Fibroblast of villous mesenchyme (primary cell): ENCODE measurements around the gene PCBP3. TPM values are rescaled to one million over a fixed set of nuclear protein-coding genes. Genes with fewer than 3 reads are reported as not detected.

ENCODE experiments used
- DNase-seq: peaks from one replicate; pipeline ENCODE4 v3.0.0-alpha.2; 2010; ENCODE audit warnings: low read depth
- H3K4me3 ChIP-seq: 2 replicates; pipeline ENCODE4 v1.5.1; 2011; ENCODE audit warnings: low read depth, mild to moderate bottlenecking, low read length
- total RNA-seq: library from RNA; depleted of rRNA; stranded (reverse); fragments of >200 nt; gene quantifications from 2 replicates; pipeline ENCODE4 v1.2.3, GENCODE V29; 2012
- TF ChIP-seq, protein P1 (sequence below): IDR thresholded peaks from 2 replicates; pipeline ENCODE4 v1.5.1; 2012; ENCODE audit warnings: low read depth, mild to moderate bottlenecking, low read length; ENCODE audit not compliant: insufficient read depth

PCBP3 gene
- total RNA-seq, 1 donor: 1.3 TPM

DNA sequence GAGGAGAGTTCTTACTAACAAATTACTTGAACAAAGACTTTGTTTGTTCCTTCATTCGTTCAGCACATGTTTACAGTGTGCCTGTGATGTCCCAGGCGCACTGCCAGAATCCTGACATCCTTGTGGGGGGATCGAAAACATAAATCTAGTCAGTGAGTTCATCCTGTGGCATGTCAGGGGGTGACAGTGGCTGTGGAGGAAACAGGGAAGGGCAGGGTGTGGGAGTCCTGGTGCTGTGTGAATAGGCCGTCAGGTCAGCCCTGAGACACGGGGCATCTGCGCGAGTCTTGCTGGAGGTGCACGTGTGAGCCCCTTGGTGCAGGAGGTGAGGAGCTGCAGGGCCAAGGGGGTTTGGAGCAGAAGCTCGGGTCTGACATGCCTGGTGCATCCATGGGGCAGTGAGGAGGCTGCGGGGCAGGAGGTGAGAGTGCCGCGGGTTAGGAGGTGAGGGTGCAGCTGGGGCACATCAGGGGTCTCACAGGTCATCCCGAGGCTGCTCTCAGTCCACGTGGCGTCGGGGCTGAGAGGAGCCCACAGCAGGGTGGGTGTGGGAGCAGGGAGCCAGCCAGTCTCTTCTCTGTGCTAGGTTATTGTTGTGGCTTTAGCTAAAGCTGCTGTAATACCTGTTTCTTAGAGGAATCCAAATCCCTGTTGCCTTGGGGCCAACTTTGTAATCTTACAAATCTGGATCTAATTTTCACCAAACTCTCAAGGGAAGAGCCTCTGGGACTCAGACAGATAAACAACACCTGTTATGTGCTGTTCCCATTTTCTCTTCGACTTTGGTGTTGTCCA is 93.4 kb downstream of the PCBP3 start:
- peak; percentile 44 for DNase-seq
- no peak overlapping the region for H3K4me3 ChIP-seq
- TF ChIP-seq, protein P1, sequence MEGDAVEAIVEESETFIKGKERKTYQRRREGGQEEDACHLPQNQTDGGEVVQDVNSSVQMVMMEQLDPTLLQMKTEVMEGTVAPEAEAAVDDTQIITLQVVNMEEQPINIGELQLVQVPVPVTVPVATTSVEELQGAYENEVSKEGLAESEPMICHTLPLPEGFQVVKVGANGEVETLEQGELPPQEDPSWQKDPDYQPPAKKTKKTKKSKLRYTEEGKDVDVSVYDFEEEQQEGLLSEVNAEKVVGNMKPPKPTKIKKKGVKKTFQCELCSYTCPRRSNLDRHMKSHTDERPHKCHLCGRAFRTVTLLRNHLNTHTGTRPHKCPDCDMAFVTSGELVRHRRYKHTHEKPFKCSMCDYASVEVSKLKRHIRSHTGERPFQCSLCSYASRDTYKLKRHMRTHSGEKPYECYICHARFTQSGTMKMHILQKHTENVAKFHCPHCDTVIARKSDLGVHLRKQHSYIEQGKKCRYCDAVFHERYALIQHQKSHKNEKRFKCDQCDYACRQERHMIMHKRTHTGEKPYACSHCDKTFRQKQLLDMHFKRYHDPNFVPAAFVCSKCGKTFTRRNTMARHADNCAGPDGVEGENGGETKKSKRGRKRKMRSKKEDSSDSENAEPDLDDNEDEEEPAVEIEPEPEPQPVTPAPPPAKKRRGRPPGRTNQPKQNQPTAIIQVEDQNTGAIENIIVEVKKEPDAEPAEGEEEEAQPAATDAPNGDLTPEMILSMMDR: no peak

- no peak for DNase-seq
- TF ChIP-seq, protein P1: no peak
- H3K4me3 ChIP-seq: no peak overlapping the region
These were observed 94.1 kb downstream of the PCBP3 start for GRCh38 chr21:45737485-45738166.

DNA sequence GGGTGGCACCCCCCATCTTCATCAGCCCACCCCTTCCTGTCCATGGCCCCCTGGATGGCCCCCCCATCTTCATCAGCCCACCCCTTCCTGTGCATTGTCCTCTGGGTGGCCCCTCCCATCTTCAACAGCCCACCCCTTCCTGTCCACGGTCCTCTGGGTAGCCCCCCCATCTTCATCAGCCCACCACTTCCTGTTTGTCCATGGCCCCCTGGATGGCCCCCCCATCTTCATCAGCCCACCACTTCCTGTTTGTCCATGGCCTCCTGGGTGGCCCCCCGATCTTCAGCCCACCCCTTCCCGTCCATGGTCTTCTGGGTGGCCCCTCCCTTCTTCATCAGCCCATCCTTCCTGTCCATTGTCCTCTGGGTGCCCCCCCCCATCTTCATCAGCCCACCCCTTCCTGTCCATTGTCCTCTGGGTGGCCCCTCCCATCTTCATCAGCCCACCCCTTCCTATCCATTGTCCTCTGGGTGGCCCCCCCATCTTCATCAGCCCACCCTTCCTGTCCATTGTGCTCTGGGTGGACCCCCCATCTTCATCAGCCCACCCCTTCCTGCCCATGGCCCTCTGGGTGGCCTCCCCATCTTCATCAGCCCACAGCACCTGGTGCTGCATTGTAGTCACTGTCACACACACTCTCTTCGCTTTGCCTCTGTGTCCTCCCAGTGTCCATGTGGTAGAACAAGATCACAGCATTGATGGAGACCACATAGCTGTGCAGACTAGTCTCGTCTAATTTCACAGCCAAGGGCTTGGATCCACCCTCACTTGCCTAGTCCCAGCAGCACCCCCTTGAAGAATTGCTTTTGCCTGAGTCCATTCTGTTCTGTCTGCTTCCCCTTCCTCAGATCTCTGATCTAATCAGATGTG is 95.9 kb downstream of the PCBP3 start:
- TF ChIP-seq, protein P1: no peak
- no peak overlapping the region for H3K4me3 ChIP-seq
- no peak for DNase-seq

- TF ChIP-seq, protein P1: no peak
- H3K4me3 ChIP-seq: no peak overlapping the region
- no peak for DNase-seq
These were observed 96.5 kb downstream of the PCBP3 start for GRCh38 chr21:45740088-45740440.

DNA sequence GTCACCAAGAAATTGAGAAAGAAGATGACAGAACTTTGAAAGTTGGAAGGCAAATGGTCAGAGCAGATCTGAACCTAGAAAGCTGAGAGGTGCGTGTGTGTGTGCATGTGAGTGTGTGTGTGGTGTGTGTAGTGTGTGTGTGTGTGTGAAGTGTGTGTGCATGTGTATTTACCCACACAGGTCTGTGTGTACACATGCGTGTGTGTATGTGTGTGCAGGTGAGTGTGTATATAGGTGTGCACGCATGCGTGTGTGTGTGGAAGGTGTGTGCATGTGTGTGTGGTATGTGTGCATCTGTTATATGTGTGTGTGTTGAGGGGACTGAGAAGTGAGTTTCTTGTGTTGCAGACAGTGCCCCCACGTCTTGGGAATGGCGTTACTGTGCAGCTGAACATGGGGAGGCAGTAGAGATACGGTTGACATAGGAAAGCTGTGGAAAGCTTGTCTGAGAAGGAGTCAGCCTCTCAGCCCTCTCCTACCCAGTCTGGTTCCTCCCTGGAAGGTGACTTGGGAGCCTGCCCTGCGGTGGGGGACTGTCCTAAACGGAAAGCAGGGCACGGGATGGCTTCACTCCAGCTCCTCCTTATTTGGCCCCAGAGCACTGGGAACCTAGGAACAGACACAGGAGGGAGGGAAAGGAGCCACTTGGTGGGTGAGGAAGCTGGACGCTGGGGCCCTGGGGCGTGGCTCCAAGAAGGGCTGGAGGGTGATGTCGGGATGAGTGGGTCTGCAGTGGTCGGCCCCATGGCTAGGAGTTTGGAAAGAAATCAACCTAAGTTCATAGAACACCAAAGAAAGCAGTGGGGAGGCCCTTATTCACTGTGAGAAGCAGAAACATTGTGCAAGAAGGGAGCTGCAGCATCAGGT is 97.2 kb downstream of the PCBP3 start:
- no peak for DNase-seq
- TF ChIP-seq, protein P1: no peak
- H3K4me3 ChIP-seq: no peak overlapping the region

GRCh38 chr21:45741691-45742090 is 98.2 kb downstream of the PCBP3 start:
- H3K4me3 ChIP-seq: no peak overlapping the region
- no peak for DNase-seq
- TF ChIP-seq, protein P1: no peak
